GM21526 (cell line): ENCODE measurements around the gene PLCH1.

ENCODE experiments used
- ATAC-seq: cut with Tn5 transposase; IDR thresholded peaks from one replicate; pipeline ENCODE4 v1.9.1; 2021; ENCODE audit warnings: moderate library complexity; ENCODE audit not compliant: unreplicated experiment, low FRiP score

PLCH1 gene

GRCh38 chr3:155747286-155747945 is 2.5 kb upstream of the PLCH1 start:
- ATAC-seq = no peak

- no peak for ATAC-seq
These were observed 1.8 kb upstream of the PLCH1 start for GRCh38 chr3:155746703-155747102.

GRCh38 chr3:155745795-155746550 is 1.1 kb upstream of the PLCH1 start:
- ATAC-seq = no peak

GRCh38 chr3:155744010-155744625 is 753 bp downstream of the PLCH1 start:
- ATAC-seq = peak; percentile 41

- no peak for ATAC-seq
These were observed 1.3 kb downstream of the PLCH1 start for GRCh38 chr3:155743606-155744005.

GRCh38 chr3:155742349-155742965 is 2.4 kb downstream of the PLCH1 start:
- ATAC-seq = no peak

- no peak for ATAC-seq
These were observed 3.3 kb downstream of the PLCH1 start for GRCh38 chr3:155741603-155742002.

- no peak for ATAC-seq
These were observed 3.8 kb downstream of the PLCH1 start for GRCh38 chr3:155741101-155741500.

GRCh38 chr3:155739154-155739553 is 5.7 kb downstream of the PLCH1 start:
- ATAC-seq = no peak

- no peak for ATAC-seq
These were observed 6.2 kb downstream of the PLCH1 start for GRCh38 chr3:155738580-155739076.

- ATAC-seq = no peak
These were observed 6.9 kb downstream of the PLCH1 start for GRCh38 chr3:155737844-155738460.

GRCh38 chr3:155736381-155736780 is 8.5 kb downstream of the PLCH1 start:
- ATAC-seq = no peak

- no peak for ATAC-seq
These were observed 14.0 kb downstream of the PLCH1 start for GRCh38 chr3:155730843-155731242.

GRCh38 chr3:155727836-155728235 is 17.0 kb downstream of the PLCH1 start:
- ATAC-seq = no peak

GRCh38 chr3:155714295-155714718 is 30.6 kb downstream of the PLCH1 start:
- ATAC-seq = no peak

GRCh38 chr3:155712008-155712407 is 32.9 kb downstream of the PLCH1 start:
- peak; percentile 97 for ATAC-seq

GRCh38 chr3:155704771-155705559 is 39.9 kb downstream of the PLCH1 start:
- ATAC-seq = no peak

- ATAC-seq = no peak
These were observed 40.8 kb downstream of the PLCH1 start for GRCh38 chr3:155704061-155704460.

- ATAC-seq = no peak
These were observed 41.9 kb downstream of the PLCH1 start for GRCh38 chr3:155702745-155703591.
